Measurements from ENCODE around the gene CEP44.

Gene CEP44

GRCh38 chr4:174307694-174308093, 24.0 kb downstream of the CEP44 start:
- TF ChIP-seq, protein P1, sequence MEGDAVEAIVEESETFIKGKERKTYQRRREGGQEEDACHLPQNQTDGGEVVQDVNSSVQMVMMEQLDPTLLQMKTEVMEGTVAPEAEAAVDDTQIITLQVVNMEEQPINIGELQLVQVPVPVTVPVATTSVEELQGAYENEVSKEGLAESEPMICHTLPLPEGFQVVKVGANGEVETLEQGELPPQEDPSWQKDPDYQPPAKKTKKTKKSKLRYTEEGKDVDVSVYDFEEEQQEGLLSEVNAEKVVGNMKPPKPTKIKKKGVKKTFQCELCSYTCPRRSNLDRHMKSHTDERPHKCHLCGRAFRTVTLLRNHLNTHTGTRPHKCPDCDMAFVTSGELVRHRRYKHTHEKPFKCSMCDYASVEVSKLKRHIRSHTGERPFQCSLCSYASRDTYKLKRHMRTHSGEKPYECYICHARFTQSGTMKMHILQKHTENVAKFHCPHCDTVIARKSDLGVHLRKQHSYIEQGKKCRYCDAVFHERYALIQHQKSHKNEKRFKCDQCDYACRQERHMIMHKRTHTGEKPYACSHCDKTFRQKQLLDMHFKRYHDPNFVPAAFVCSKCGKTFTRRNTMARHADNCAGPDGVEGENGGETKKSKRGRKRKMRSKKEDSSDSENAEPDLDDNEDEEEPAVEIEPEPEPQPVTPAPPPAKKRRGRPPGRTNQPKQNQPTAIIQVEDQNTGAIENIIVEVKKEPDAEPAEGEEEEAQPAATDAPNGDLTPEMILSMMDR (IDR thresholded peaks at IDR 0.05; ENCODE audit: insufficient read depth, low read length, poor library complexity, severe bottlenecking): no peak
- H3K27me3 ChIP-seq (replicated peaks; ENCODE audit: control insufficient read depth, insufficient read depth, low read length): no peaks in the 10 kb centered on the region
- no peaks in the 10 kb centered on the region; the same call in 1 of the 2 replicates for H3K36me3 ChIP-seq (ENCODE audit: control insufficient read depth, insufficient read depth, low read length)
- no peak overlapping the region for H3K4me3 ChIP-seq (replicated peaks; ENCODE audit: low read depth, low read length)
- no peak for DNase-seq (ENCODE audit: extremely low read depth, insufficient read length)

GRCh38 chr4:174312993-174313392, 29.3 kb downstream of the CEP44 start:
- TF ChIP-seq, protein P1 (IDR thresholded peaks at IDR 0.05; ENCODE audit: insufficient read depth, low read length, poor library complexity, severe bottlenecking): no peak
- no peaks in the 10 kb centered on the region; the same call in 1 of the 2 replicates for H3K36me3 ChIP-seq (ENCODE audit: control insufficient read depth, insufficient read depth, low read length)
- no peaks in the 10 kb centered on the region for H3K27me3 ChIP-seq (replicated peaks; ENCODE audit: control insufficient read depth, insufficient read depth, low read length)

GRCh38 chr4:174314274-174314673, 30.6 kb downstream of the CEP44 start:
- no peak for DNase-seq (ENCODE audit: extremely low read depth, insufficient read length)
- peaks cover 2% of the 10 kb centered on the region; the same call in 1 of the 2 replicates for H3K36me3 ChIP-seq (ENCODE audit: control insufficient read depth, insufficient read depth, low read length)
- TF ChIP-seq, protein P1 (IDR thresholded peaks at IDR 0.05; ENCODE audit: insufficient read depth, low read length, poor library complexity, severe bottlenecking): no peak
- no peak overlapping the region for H3K4me3 ChIP-seq (replicated peaks; ENCODE audit: low read depth, low read length)
- no peaks in the 10 kb centered on the region for H3K27me3 ChIP-seq (replicated peaks; ENCODE audit: control insufficient read depth, insufficient read depth, low read length)

More at GRCh38 chr4:174312993-174313392, 29.3 kb downstream of the CEP44 start:
- no peak overlapping the region for H3K4me3 ChIP-seq (replicated peaks; ENCODE audit: low read depth, low read length)
- no peak for DNase-seq (ENCODE audit: extremely low read depth, insufficient read length)

DNA sequence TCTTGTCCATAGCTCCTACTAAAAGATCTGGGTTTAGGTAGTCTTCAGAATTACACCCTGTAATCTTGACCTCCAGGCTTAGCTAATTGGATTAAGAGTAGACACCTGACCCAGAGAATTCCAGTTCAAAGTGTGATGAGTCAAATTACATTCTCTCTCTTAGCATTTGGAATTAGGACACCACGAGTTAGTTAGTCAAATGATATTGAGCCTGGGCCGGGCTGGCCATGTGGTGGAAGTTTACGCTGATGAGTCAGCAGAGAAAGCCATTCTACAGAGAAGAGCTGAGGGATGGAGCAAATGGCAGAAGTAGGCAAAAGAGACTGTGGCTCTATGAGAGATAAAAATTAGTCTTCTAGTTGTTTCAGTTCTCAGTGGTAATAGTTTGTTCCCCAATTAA, 31.1 kb downstream of the CEP44 start:
- Histone ChIP-seq H3K36me3 (ENCODE audit: control insufficient read depth, insufficient read depth, low read length) (peaks cover 2% of the 10 kb centered on the region; the same call in 1 of the 2 replicates), H3K4me3 (replicated peaks; ENCODE audit: low read depth, low read length) (no peak overlapping the region), H3K27me3 (replicated peaks; ENCODE audit: control insufficient read depth, insufficient read depth, low read length) (no peaks in the 10 kb centered on the region)
- DNase-seq (ENCODE audit: extremely low read depth, insufficient read length): no peak
- TF ChIP-seq, protein P1 (IDR thresholded peaks at IDR 0.05; ENCODE audit: insufficient read depth, low read length, poor library complexity, severe bottlenecking): no peak

DNA sequence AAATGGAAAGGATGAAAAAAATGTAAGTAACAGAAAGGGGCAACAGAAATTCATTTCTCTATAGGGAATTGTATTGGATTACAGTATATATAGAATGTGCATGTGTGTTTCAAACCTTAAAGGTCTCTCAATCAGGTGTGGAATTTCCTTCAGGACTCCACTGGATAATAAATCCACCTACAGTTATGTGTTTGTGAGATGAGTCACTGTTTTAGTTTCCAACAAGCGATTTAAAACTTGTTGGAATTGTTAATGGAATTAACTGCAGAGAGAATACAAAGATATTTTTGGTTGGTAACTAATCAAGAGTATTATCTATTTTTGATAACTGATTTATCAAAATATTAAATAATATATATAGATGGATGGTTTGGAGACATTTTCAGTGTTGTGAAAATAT, 32.8 kb downstream of the CEP44 start:
- TF ChIP-seq, protein P1 (IDR thresholded peaks at IDR 0.05; ENCODE audit: insufficient read depth, low read length, poor library complexity, severe bottlenecking): no peak
- no peaks in the 10 kb centered on the region for H3K27me3 ChIP-seq (replicated peaks; ENCODE audit: control insufficient read depth, insufficient read depth, low read length)
- peaks cover 2% of the 10 kb centered on the region; the same call in 1 of the 2 replicates for H3K36me3 ChIP-seq (ENCODE audit: control insufficient read depth, insufficient read depth, low read length)
- no peak overlapping the region for H3K4me3 ChIP-seq (replicated peaks; ENCODE audit: low read depth, low read length)
- no peak for DNase-seq (ENCODE audit: extremely low read depth, insufficient read length)

DNA sequence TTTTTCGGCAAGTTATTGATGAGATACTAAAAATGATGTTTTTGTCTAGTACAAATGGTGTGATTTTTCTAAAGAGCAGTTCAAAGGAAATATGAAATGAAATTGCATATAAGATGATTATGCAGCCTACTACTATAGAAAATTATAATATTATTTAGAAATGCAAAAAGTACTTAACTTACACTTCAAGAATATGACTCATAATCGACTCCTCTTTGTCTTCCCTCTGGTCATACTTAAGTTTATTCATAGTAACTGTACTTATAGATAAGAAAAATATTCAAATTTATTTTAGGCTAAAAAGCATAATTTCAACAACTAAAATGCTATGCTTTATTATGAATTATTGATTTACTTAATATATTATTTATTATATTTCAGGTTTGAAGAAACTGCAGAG, 33.2 kb downstream of the CEP44 start:
- H3K36me3 ChIP-seq (ENCODE audit: control insufficient read depth, insufficient read depth, low read length): peaks cover 2% of the 10 kb centered on the region; the same call in 1 of the 2 replicates
- TF ChIP-seq, protein P1 (IDR thresholded peaks at IDR 0.05; ENCODE audit: insufficient read depth, low read length, poor library complexity, severe bottlenecking): no peak

More for the DNA sequence above, 33.2 kb downstream of the CEP44 start:
- no peak overlapping the region for H3K4me3 ChIP-seq (replicated peaks; ENCODE audit: low read depth, low read length)
- no peak for DNase-seq (ENCODE audit: extremely low read depth, insufficient read length)
- H3K27me3 ChIP-seq (replicated peaks; ENCODE audit: control insufficient read depth, insufficient read depth, low read length): no peaks in the 10 kb centered on the region
